Midbrain (tissue), 1 donor: ENCODE data around the gene HEYL.
"Not testable (repeated sequence)": the region's sequence is repeated elsewhere in the genome, so short reads cannot be mapped to it uniquely, and the experiment has no call there.

Source experiments
- DNase-seq: peaks from one replicate; lab custom pipeline; 2025; lab: John Stamatoyannopoulos, UW

Gene HEYL

GRCh38 chr1:39603677-39604076, 35.8 kb downstream of the HEYL start:
- DNase-seq, result not testable (repeated sequence)

- DNase-seq, result not testable (repeated sequence)
Observed at GRCh38 chr1:39601667-39602255, 37.7 kb downstream of the HEYL start.

- DNase-seq, result no peak
Observed at GRCh38 chr1:39596163-39596562, 43.3 kb downstream of the HEYL start.

GRCh38 chr1:39593386-39593785, 46.1 kb downstream of the HEYL start:
- DNase-seq, result no peak

- no peak for DNase-seq
Observed at GRCh38 chr1:39592069-39592468, 47.4 kb downstream of the HEYL start.

GRCh38 chr1:39590546-39590945, 48.9 kb downstream of the HEYL start:
- no peak for DNase-seq

GRCh38 chr1:39585933-39586332, 53.5 kb downstream of the HEYL start:
- no peak for DNase-seq

GRCh38 chr1:39576016-39576657, 63.3 kb downstream of the HEYL start:
- no peak for DNase-seq

- DNase-seq, result peak; percentile 34
Observed at GRCh38 chr1:39575191-39576015, 64.0 kb downstream of the HEYL start.

GRCh38 chr1:39574646-39575045, 64.8 kb downstream of the HEYL start:
- no peak for DNase-seq
